Peyer's patch (tissue), 4 donors: ENCODE measurements around the gene KDM2B.

ENCODE experiments used
- POLR2A ChIP-seq, 2 donors: fragments of 450-650 bp; IDR thresholded peaks; one replicate each; pipeline ENCODE4 v1.5.1; 2017; ENCODE audit warnings: antibody characterized with exemption in 2 of 2, mild to moderate bottlenecking in 2 of 2, moderate library complexity in 2 of 2
- TF ChIP-seq, protein P1 (sequence below), 6 experiments: fragments of 450-650 bp in 4 of 6; fragments of 200-600 bp in 2 of 6; sonication (generic) in 1 of 6; IDR thresholded peaks; one replicate each; pipeline ENCODE4 v1.5.1; 2017 to 2019; ENCODE audit warnings: antibody characterized with exemption in 6 of 6, mild to moderate bottlenecking in 3 of 6, moderate library complexity in 1 of 6

DNA sequence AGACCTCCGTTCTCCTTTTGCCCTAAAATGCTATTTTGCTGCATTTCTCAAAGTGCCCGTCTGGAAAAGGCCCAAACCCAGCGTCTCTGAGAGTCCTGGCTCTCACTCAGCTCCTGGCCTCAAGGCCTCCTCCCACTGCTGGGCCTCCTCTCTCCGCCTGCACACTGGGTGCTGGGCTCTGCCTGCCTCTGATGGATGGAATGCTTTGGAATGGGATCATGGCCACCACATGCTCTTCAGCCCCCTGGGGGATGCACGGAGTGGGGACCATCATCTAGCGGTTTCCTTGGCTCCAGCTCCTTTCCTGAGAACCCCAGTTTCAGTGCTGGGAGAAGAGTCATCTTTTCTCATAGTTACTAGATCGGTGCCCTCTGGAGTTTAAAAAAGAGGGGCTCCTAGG lies 65.2 kb downstream of the KDM2B start:
- TF ChIP-seq, protein P1, sequence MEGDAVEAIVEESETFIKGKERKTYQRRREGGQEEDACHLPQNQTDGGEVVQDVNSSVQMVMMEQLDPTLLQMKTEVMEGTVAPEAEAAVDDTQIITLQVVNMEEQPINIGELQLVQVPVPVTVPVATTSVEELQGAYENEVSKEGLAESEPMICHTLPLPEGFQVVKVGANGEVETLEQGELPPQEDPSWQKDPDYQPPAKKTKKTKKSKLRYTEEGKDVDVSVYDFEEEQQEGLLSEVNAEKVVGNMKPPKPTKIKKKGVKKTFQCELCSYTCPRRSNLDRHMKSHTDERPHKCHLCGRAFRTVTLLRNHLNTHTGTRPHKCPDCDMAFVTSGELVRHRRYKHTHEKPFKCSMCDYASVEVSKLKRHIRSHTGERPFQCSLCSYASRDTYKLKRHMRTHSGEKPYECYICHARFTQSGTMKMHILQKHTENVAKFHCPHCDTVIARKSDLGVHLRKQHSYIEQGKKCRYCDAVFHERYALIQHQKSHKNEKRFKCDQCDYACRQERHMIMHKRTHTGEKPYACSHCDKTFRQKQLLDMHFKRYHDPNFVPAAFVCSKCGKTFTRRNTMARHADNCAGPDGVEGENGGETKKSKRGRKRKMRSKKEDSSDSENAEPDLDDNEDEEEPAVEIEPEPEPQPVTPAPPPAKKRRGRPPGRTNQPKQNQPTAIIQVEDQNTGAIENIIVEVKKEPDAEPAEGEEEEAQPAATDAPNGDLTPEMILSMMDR (IDR thresholded peaks at IDR 0.05) = no peak
- no peak for TF ChIP-seq POLR2A (IDR thresholded peaks at IDR 0.05)
